ENCODE data around the gene SLC13A3.

DNA sequence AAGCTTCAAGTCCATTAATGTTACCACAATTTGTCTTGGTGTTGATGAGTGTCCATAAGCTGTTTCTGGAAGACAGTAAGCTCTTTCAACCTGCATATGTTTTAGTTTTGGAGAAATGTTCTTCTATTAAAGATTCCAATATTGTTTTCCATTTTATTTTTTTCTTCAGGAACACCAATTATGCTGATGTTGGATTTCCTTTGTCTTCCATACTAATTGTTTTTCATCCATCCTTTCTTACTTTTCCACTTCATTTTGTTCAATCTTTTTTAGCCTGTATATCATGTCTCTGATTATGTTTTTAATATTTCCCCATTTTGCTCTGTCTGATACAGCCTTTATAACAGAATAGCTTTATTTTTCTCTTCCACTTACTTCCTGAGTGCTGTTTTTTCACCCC lies 21.9 kb downstream of the SLC13A3 start:
- TF ChIP-seq, protein P1, sequence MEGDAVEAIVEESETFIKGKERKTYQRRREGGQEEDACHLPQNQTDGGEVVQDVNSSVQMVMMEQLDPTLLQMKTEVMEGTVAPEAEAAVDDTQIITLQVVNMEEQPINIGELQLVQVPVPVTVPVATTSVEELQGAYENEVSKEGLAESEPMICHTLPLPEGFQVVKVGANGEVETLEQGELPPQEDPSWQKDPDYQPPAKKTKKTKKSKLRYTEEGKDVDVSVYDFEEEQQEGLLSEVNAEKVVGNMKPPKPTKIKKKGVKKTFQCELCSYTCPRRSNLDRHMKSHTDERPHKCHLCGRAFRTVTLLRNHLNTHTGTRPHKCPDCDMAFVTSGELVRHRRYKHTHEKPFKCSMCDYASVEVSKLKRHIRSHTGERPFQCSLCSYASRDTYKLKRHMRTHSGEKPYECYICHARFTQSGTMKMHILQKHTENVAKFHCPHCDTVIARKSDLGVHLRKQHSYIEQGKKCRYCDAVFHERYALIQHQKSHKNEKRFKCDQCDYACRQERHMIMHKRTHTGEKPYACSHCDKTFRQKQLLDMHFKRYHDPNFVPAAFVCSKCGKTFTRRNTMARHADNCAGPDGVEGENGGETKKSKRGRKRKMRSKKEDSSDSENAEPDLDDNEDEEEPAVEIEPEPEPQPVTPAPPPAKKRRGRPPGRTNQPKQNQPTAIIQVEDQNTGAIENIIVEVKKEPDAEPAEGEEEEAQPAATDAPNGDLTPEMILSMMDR (IDR thresholded peaks at IDR 0.05) = no peak
- TF ChIP-seq POLR2A (IDR thresholded peaks at IDR 0.05) = no peak
